Kasumi-1 (cell line): Measurements from ENCODE around the gene MUCL3.
"Not testable (repeated sequence)": the region's sequence is repeated elsewhere in the genome, so short reads cannot be mapped to it uniquely, and the experiment has no call there.

Experiments used
- DNase-seq, 2 experiments: peaks; one replicate each; lab custom pipeline; 2025; lab: John Stamatoyannopoulos, UW

The MUCL3 gene, protein sequence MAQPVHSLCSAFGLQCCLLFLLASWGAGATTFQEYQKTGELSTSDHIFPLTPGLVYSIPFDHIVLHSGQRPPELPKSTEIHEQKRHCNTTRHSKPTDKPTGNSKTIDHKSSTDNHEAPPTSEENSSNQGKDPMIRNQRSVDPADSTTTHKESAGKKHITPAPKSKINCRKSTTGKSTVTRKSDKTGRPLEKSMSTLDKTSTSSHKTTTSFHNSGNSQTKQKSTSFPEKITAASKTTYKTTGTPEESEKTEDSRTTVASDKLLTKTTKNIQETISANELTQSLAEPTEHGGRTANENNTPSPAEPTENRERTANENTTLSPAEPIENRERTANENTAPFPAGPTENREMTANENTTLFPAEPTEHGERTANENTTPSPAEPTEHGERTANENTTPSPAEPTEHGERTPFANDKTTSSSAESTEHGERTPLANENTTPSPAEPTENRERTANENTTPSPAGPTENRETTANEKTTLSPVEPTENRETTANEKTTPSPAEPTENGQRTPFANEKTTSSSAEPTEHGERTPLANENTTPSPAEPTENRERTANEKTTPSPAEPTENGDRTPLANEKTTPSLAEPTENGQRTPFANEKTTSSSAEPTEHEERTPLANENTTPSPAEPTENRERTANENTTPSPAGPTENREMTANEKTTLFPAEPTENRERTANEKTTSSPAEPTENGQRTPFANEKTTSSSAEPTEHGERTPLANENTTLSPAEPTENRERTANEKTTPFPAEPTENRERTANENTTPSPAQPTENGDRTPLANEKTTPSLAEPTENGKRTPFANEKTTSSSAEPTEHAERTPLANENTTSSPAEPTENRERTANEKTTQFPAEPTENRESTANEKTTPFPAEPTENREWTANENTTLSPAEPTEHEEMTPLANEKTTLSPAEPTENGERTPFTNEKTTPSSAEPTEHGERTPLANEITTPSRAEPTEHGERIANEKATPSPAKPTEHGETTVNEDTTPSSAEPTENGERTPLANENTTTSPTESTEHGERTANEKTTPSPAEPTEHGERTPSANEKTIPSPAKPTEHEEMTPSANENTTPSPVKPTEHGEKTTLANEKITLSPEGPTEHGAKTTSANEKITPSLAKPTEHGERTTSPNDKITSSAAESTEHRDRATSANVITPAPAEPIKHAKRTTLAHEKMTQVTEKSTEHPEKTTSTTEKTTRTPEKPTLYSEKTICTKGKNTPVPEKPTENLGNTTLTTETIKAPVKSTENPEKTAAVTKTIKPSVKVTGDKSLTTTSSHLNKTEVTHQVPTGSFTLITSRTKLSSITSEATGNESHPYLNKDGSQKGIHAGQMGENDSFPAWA (N-terminal part only)

DNA sequence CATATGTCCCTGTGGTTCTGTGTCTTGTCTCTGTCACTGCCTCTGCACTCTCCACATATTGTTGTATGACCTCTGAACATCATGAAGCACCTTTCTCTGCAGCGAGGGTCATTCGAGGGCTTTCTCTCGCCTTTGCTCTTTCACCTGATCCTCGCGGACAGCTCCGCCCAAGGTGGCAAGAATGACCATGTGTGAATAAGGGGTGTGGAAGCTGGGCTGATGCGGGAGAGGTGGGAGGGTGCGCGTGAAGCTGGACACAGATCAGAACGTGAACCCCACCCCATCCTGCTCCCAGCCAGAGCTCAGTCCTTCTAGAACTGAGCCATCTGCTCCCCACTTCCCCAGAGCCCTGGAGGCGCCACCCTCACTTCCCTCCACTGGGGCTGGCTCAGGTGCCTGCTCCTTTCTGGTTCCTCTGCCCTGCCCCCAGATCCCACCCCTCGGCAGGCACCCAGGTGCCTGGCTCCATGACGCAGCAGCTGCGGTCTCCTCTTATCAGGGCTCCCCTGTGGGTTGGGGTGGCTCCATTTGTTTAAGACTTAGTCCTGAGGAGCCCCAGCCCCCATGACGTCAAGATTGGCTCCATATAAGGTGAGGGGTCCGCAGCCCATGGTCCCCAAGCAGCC lies at the start of gene MUCL3:
Gene MUCL3 (plus strand): TSS at position 613 of the 626 bp plus-strand sequence. CDS start 27 bp downstream, outside the sequence.
- no peak for DNase-seq

DNA sequence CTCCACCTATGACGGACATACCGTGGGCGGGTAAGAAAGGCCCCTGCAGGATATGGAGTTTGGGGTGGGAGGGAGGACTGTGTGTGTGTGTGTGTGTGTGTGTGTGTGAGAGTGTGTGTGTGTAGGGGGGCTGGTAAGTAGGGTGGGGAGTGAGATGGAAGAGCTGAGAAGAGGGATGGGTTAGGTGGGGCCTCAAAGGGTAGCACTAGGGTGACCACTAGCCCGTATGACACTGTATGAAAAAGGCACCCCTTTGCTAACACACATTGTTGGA lies 49.4 kb upstream of the MUCL3 start:
- DNase-seq, result no peak

DNA sequence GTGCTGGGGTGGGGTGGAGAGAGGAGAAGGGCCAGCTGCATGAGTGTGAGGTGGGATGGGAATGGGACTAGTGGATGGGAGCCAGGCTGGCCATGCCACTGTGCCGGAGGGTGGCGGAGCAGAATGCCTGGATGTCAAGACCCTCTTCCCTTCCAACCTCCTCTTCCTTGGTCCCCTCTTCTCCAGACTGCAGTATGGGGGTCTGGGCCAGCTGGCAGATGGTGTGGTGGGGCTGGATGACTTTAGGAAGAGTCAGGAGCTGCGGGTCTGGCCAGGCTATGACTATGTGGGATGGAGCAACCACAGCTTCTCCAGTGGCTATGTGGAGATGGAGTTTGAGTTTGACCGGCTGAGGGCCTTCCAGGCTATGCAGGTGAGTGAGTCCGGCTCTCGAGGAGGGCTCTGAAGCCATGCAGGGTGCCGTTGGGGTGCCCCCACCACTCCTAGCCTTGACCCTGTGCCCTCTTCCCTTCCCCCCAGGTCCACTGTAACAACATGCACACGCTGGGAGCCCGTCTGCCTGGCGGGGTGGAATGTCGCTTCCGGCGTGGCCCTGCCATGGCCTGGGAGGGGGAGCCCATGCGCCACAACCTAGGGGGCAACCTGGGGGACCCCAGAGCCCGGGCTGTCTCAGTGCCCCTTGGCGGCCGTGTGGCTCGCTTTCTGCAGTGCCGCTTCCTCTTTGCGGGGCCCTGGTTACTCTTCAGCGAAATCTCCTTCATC lies 48.8 kb upstream of the MUCL3 start:
- DNase-seq, result no peak

DNA sequence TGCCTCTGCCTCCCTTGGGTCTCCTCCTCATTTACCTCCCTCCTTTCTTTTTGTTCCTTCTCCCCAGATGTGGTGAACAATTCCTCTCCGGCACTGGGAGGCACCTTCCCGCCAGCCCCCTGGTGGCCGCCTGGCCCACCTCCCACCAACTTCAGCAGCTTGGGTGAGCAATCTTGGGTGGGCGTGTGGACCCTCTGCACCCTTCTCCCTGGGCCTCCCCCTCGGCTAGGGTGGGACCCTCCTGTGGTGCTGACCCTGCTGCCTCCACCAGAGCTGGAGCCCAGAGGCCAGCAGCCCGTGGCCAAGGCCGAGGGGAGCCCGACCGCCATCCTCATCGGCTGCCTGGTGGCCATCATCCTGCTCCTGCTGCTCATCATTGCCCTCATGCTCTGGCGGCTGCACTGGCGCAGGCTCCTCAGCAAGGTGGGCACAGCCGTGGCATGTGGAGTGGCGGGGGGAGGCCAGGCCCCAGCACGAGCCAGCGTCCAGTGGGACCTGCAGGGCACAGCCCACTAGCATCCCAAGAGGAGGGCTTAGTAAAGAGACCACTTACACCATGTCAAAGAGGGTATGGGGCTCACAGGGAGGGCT lies 47.7 kb upstream of the MUCL3 start:
- no peak for DNase-seq

DNA sequence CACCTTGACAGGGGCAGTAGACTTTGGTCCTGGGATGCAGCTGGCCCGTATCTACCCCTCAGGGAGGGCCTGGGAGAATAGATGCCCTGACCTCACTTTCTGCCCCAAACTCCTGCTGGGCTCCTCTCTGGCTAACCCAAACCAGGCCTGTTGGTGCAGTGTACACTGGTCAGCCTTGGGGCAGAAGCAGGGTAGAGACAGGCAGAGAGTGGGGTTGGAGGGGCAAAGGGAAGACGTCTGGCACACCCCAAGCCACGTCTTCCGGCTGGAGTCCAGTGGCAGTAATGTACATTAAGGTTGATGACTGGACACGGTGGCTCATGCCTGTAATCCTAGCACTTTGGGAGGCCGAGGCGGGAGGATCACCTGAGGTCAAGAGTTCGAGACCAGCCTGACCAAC lies 47.1 kb upstream of the MUCL3 start:
- DNase-seq, result no peak

DNA sequence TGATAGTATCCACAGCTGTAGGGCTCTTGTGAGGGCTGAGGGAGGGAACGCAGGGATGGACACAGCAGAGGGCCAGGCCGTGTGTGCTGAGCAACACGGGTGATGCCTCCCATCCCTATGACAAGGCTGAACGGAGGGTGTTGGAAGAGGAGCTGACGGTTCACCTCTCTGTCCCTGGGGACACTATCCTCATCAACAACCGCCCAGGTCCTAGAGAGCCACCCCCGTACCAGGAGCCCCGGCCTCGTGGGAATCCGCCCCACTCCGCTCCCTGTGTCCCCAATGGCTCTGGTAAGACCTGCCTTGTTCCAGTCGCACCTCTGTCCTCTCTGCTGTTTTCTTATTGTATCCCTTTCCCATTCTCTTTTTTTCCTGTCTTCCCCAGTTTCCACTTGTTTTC lies 46.4 kb upstream of the MUCL3 start:
- DNase-seq, result no peak

DNA sequence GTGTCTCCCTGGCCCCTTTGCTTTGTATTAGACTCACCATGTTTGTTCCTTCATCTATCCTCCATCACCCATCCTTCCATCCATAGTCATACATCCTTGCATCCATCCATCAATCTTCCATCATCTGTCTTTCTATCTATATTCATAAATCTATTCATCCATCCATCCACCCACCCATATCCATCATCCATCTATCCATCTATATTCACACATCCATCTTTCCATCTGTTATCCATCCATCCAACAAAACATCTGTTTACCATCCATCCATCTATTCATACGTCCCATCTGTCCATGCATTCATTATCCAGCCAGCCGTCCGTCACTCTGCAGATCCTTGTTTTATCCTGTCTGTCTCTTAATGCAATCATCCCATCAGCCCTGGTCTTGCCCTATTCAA lies 45.8 kb upstream of the MUCL3 start:
- no peak for DNase-seq

DNA sequence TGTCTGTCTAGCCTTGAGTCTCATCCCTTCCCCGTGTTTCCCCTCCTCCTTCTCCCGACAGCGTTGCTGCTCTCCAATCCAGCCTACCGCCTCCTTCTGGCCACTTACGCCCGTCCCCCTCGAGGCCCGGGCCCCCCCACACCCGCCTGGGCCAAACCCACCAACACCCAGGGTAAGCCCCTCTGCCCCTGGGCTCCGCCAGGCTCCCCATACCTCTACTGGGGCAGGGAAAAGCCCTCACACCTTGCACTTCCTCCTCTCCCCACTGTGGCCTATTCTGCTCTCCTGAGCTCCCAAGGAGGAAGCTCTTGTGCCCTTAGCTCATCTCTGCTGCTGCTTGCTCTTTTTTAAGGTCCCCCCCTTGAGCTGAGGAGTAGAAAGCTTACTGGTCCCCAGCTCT lies 45.4 kb upstream of the MUCL3 start:
- no peak for DNase-seq

DNA sequence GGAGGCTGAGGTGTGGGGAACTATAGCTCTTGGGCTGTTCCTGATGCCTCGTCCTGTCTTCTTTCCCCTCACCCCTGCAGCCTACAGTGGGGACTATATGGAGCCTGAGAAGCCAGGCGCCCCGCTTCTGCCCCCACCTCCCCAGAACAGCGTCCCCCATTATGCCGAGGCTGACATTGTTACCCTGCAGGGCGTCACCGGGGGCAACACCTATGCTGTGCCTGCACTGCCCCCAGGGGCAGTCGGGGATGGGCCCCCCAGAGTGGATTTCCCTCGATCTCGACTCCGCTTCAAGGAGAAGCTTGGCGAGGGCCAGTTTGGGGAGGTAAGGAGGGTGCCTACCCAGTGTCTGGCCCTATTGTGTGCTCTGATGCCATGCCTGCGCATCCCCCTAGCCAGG lies 44.2 kb upstream of the MUCL3 start:
- no peak for DNase-seq

DNA sequence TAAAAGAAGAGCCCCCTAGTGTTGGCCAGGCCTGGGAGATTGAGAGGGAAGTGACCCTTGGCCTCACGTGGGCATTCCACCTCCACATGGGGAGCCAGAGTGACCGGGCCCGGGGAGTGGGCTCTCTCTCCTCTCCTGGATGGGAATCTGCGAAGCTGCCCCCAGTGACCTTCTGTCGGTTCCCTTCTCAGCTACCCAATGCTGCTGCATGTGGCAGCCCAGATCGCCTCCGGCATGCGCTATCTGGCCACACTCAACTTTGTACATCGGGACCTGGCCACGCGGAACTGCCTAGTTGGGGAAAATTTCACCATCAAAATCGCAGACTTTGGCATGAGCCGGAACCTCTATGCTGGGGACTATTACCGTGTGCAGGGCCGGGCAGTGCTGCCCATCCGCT lies 42.9 kb upstream of the MUCL3 start:
- DNase-seq, result no peak

DNA sequence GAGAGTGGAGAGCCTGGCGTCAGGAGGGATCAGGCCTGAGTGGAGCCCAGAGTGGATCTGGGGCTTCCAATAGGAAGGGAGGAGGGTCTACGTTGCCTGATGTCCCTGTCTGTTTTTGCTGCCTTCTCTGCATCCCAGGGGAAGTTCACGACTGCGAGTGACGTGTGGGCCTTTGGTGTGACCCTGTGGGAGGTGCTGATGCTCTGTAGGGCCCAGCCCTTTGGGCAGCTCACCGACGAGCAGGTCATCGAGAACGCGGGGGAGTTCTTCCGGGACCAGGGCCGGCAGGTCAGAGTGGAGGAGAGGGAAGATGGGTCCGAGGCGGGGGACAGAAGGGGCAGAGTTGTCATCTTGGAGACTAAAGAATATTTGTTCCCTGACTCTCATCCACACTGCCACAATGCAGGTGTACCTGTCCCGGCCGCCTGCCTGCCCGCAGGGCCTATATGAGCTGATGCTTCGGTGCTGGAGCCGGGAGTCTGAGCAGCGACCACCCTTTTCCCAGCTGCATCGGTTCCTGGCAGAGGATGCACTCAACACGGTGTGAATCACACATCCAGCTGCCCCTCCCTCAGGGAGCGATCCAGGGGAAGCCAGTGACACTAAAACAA lies 41.9 kb upstream of the MUCL3 start:
- DNase-seq, result no peak

DNA sequence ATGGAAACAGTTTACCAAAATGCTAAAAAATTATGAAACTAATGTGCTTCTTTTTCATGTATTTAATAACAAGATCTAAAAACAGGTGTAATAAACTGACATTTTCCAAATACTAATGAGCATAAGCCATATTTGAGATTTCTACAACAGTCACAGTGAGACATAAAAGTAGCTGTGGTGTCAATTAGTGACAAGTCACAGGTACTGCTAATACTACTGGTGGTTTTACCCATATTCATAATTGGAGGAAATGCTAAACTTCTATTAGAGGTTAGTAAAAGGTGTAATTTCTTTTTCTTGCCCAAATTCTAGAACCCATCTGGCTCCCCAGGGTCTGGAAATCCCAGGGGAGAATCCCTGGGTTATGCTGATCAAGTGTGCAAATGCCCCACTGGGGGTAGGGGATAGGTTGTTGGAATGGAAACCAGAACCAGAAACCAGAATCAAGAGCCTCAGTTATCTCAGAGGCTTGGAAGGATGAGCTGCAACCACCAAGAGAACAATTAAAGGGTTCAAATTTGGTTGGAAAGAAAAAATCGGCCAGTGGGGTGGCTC lies 39.8 kb upstream of the MUCL3 start:
- no peak for DNase-seq

DNA sequence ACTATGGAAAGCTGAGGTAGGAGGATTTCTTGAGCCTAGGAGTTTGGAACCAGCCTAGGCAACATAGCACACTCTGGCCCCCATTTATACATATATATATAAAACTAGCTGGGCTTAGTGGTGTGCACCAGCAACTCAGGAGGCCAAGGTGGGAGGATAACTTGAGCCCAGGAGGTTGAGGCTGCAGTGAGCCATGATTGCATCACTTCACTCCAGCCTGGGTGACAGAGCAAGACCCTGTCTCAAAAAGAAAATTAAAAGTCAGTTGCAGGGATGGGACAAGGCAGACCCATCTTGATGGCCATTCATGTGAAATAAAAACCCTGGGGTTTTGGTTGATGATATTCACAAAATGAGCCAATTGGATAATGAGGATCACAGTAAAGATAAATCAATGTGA lies 39.3 kb upstream of the MUCL3 start:
- no peak for DNase-seq

DNA sequence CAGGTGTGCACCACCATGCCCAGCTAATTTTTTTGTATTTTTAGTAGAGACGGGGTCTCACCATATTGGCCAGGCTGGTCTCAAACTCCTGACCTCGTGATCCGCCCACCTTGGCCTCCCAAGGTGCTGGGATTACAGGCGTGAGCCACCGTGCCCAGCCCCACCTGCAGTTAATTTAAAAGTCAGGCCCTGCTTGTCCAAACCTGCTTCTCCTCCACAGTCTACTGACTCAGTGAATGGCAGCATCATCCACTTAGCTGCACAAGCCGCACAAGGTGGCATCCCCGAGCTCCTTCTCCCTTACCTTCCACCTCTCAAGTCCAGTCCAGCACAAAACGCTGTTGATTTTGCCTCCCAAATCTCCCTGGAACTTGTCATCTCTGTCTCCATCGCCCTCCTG lies 38.6 kb upstream of the MUCL3 start:
- DNase-seq, result not testable (repeated sequence)

DNA sequence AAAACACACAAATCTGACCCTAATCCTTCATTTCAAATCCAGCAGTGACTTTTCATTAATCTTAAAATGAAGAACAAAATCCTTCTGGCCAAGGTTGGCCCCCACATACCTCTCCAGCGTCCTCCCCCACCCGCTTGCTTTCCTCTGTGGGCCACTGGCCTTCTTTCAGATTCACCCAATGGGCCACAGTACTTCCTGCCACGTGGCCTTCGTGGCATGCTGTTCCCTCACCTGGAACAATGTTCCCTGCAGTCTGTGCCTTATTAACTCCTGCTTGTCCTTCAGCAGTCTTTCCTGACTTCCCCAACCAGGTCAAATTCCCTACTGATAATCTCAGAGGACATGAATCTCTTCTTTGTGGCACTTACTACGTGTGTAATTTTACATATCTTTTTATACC lies 38.1 kb upstream of the MUCL3 start:
- DNase-seq, result no peak

DNA sequence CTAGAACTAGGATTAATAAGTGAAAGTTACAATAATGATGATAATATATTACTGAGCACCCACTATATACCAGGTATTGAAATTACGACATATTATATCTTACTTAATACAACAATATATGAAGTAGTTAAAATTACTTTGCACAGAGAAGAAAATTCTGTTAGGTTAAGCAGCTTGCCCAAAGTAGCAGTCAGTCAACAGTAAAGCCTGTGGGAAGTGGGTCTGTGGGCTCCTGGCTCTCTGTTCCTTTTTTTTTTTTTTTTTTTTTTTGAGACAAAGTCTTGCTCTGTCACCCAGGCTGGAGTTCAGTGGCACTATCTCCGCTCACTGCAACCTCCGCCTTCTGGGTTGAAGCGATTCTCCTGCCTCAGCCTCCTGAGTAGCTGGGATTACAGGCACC lies 37.5 kb upstream of the MUCL3 start:
- DNase-seq, result no peak

DNA sequence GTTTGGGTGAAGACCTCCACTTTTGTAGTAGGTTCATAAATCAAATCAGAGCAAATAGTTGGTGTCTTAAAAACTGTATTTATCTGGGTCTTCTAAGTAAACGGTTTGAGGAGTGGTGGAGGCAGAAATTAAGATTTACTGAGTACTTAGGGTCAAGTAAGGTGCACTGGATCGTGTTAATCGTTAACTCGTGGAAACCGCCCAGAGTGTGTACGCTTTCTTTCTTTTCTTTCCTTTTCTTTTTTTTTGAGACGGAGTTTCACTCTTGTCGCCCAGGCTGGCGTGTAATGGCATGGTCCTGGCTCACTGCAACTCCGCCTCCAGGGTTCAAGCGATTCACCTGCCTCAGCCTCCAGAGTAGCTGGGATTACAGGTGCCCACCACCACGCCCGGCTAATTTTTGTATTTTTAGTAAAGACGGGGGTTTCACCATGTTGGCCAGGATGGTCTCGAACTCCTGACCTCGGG lies 33.4 kb upstream of the MUCL3 start:
- DNase-seq, result not testable (repeated sequence)

DNA sequence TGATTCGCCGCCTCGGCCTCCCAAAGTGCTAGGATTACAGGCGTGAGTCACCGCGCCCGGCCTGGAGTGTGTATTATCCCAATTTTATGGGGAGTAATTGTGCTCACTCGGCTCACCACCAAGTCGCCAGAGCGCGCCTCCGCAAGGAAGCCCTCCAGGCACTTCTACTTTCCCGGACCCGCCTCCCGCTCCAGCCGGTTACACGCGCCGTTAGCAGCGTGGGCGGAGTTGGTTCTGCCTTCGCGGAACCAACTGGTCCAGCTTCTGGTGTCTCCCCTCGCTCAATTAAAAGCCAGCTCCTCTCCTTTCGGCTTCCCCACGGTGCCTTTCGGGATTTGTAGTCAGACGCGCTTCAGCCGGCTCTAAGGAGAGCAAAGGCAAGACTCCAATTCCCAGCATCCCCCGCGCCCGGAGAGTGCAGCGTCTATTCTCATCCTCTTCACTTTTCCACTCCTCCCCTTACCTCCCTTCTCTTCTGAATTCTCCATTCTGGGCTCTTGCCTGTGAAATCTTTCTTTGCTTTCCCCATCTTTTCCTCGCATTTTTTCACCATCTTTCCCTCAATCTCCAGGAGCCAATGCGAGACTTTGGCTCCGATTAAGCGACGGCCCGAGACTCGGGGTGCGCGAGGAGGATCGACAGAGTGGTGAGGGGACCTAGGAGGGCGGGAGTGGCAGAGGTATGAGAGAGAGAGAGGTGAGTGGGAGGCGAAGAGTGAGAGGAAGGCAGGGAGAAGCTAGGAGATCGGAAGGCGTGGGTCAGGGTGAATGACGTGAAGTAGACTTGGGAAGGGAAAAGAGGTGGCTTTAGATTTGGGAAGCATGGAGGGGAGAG lies 32.8 kb upstream of the MUCL3 start, which contains the start of gene GTF2H4:
Gene GTF2H4 (plus strand): TSS at position 450 of the 834 bp plus-strand sequence.
- DNase-seq, result peak; percentile 99 to 100

DNA sequence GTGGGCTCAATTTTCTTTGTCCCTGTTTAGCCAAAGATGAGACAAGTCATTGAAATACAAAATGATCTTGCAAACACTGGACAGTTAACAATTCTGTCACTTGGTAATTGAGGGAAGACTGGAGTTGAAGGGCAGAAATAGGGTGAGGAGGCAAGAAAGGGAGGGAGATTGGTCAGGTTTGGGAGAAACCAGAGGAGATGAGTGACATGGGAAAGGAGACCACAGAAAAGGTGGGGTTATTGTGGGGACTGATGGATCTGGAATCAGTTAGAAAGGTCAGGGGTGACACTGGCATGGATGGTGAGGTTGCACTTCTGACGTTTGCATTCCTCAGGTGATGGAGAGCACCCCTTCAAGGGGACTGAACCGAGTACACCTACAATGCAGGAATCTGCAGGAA lies 32.1 kb upstream of the MUCL3 start:
- no peak for DNase-seq
